Nephron progenitor cell (in vitro differentiated cells): ENCODE data around the gene HOTAIR.

ENCODE experiments used
- DNase-seq: peaks from one replicate; pipeline ENCODE4 v3.0.0; 2021
- H3K27ac Mint-ChIP-seq: 2 replicates; pipeline ENCODE4 v1.8.0; 2021; ENCODE audit warnings: mild to moderate bottlenecking, moderate library complexity, mixed read lengths
- H3K27me3 Mint-ChIP-seq: 2 replicates; pipeline ENCODE4 v1.8.0; 2021; ENCODE audit warnings: mild to moderate bottlenecking, low read depth, mixed read lengths; ENCODE audit not compliant: poor library complexity
- H3K36me3 Mint-ChIP-seq: 2 replicates; pipeline ENCODE4 v1.8.0; 2021; ENCODE audit warnings: low read depth, mixed read lengths
- H3K4me1 Mint-ChIP-seq: 2 replicates; pipeline ENCODE4 v1.8.0; 2021; ENCODE audit warnings: mixed read lengths
- H3K4me3 Mint-ChIP-seq: 2 replicates; pipeline ENCODE4 v1.8.0; 2021; ENCODE audit warnings: mild to moderate bottlenecking, moderate library complexity, mixed read lengths
- H3K9me3 Mint-ChIP-seq: 2 replicates; pipeline ENCODE4 v1.8.0; 2021; ENCODE audit warnings: mild to moderate bottlenecking, moderate library complexity, mixed read lengths
- CTCF ChIP-seq: fragments of 200-600 bp; sonication (generic); IDR thresholded peaks from 2 replicates; pipeline ENCODE4 v1.5.0; 2021; ENCODE audit warnings: antibody characterized with exemption

The HOTAIR gene

GRCh38 chr12:53930591-53931255 lies 44.0 kb downstream of the HOTAIR start:
- no peaks in the 10 kb centered on the region for H3K36me3 Mint-ChIP-seq
- peaks cover 20% of the 10 kb centered on the region for H3K9me3 Mint-ChIP-seq

GRCh38 chr12:53929527-53929926 lies 45.2 kb downstream of the HOTAIR start:
- no peak overlapping the region for H3K4me3 Mint-ChIP-seq

More at GRCh38 chr12:53930591-53931255, 44.0 kb downstream of the HOTAIR start:
- no peak overlapping the region for H3K4me3 Mint-ChIP-seq
- peaks cover 5% of the 10 kb centered on the region for H3K4me1 Mint-ChIP-seq
- H3K27ac Mint-ChIP-seq: no peak overlapping the region
- TF ChIP-seq CTCF: no peak
- no peak for DNase-seq
- peaks cover 100% of the 10 kb centered on the region for H3K27me3 Mint-ChIP-seq

GRCh38 chr12:53928054-53928835 lies 46.5 kb downstream of the HOTAIR start:
- H3K36me3 Mint-ChIP-seq: no peaks in the 10 kb centered on the region
- peaks cover 14% of the 10 kb centered on the region for H3K9me3 Mint-ChIP-seq
- peaks cover 100% of the 10 kb centered on the region for H3K27me3 Mint-ChIP-seq
- no peak overlapping the region for H3K27ac Mint-ChIP-seq
- no peak overlapping the region for H3K4me3 Mint-ChIP-seq
- no peak for DNase-seq
- TF ChIP-seq CTCF: no peak
- no peaks in the 10 kb centered on the region for H3K4me1 Mint-ChIP-seq

More at GRCh38 chr12:53929527-53929926, 45.2 kb downstream of the HOTAIR start:
- Mint-ChIP-seq H3K27ac (no peak overlapping the region), H3K36me3 (no peaks in the 10 kb centered on the region), H3K9me3 (peaks cover 20% of the 10 kb centered on the region), H3K27me3 (peaks cover 100% of the 10 kb centered on the region), H3K4me1 (no peaks in the 10 kb centered on the region)
- TF ChIP-seq CTCF: no peak
- DNase-seq: no peak

- H3K27ac Mint-ChIP-seq: no peak overlapping the region
- peaks cover 14% of the 10 kb centered on the region for H3K9me3 Mint-ChIP-seq
- peaks cover 100% of the 10 kb centered on the region for H3K27me3 Mint-ChIP-seq
- no peak for DNase-seq
- no peak overlapping the region for H3K4me3 Mint-ChIP-seq
- H3K4me1 Mint-ChIP-seq: no peaks in the 10 kb centered on the region
- TF ChIP-seq CTCF: no peak
- no peaks in the 10 kb centered on the region for H3K36me3 Mint-ChIP-seq
These were observed 47.3 kb downstream of the HOTAIR start for GRCh38 chr12:53927220-53928029.

- Mint-ChIP-seq H3K27me3 (peaks cover 99% of the 10 kb centered on the region), H3K4me1 (no peaks in the 10 kb centered on the region)
- no peak for TF ChIP-seq CTCF
These were observed 50.0 kb downstream of the HOTAIR start for GRCh38 chr12:53924521-53925405.

More at GRCh38 chr12:53924521-53925405, 50.0 kb downstream of the HOTAIR start:
- H3K27ac Mint-ChIP-seq: no peak overlapping the region
- H3K9me3 Mint-ChIP-seq: peaks cover 14% of the 10 kb centered on the region
- no peaks in the 10 kb centered on the region for H3K36me3 Mint-ChIP-seq
- no peak for DNase-seq
- no peak overlapping the region for H3K4me3 Mint-ChIP-seq
